Astrocyte of the cerebellum (primary cell): ENCODE results near the gene NUP58.

ENCODE experiments used
- DNase-seq: peaks from one replicate; pipeline ENCODE4 v3.0.0-alpha.2; 2011; ENCODE audit warnings: low read depth
- H3K4me3 ChIP-seq: 2 replicates; pipeline ENCODE4 v1.5.1; 2011; ENCODE audit warnings: mild to moderate bottlenecking, low read depth, low read length, moderate library complexity
- CTCF ChIP-seq: IDR thresholded peaks from 2 replicates; pipeline ENCODE4 v1.5.1; 2012; ENCODE audit warnings: low read length, low read depth, moderate library complexity, mild to moderate bottlenecking; ENCODE audit errors: missing control alignments
- in situ Hi-C: cut with HindIII; loops from 2 replicates; pipeline ENCODE4 v1.10.0; 2017; ENCODE audit warnings: low sequenced_read_pairs

Gene NUP58

DNA sequence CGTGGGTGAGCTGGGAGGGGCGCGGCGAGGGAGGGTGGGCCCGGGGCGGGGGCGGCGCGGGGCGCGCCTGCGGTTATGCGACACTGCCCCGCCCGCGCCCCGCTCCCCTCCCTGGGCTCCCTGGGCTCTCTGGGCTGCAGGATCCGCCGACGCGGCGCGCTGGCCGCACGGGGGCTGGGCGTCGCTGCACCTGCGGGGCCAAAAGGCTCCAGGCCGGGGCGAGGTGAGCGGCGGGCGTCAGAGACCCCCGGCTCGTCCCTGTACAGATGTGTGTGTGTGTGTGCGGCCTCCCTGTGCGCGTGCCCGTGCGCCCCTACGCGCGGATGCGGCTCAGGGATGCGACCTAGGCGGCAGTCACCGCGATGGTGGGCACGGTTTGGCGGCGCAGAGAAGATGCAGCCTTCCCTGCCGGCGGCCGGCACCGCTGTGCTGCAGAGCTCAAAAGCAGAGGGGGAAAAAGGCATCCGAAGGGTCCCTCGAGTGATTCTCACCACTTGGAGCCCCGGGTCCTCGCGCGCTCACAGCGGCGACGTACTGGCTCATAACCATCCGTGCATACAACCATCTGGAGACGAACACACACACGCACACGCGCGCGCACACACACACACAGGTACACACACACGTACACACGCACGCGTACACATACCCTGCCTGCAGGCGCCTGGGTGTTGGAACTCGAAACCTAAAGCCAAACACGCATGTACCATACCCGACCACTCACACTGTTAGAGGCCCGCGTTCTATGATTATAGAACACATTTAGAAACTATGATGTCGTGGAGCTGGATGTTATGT is 71.1 kb downstream of the NUP58 start:
- TF ChIP-seq CTCF = no peak
- in situ Hi-C loops = no loop called here
- peak overlapping the region; percentile 33 for H3K4me3 ChIP-seq
- DNase-seq = no peak

DNA sequence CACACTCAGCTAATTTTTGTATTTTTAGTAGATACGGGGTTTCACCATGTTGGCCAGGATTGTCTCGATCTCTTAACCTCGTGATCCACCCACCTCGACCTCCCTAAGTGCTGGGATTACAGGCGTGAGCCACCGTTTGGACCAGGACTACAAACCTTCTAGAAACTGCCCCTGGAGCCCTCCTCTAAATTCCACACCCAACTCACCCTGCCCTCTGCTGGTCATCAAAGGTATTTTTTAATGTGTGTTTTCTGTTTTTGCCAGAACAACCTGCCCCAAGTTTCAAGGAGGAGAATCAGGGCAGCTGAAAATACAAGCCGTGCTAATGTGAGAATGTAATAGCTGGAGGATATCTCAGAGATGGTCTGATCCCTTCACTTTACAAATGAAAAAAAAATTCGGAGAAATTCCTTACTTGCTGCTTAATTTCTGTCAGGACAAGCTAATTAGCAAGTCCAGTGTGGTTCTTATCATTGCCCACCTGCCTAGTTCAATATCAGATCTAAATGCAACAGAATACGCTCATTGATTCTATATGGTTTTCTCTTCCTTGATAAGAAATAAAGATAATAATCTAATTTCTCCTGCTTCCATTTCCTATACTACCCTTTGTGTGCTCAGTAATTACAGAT is 74.4 kb downstream of the NUP58 start:
- in situ Hi-C loops = no loop called here
- no peak overlapping the region for H3K4me3 ChIP-seq
- peak; percentile 20 for DNase-seq
- peak; percentile 60 for TF ChIP-seq CTCF

DNA sequence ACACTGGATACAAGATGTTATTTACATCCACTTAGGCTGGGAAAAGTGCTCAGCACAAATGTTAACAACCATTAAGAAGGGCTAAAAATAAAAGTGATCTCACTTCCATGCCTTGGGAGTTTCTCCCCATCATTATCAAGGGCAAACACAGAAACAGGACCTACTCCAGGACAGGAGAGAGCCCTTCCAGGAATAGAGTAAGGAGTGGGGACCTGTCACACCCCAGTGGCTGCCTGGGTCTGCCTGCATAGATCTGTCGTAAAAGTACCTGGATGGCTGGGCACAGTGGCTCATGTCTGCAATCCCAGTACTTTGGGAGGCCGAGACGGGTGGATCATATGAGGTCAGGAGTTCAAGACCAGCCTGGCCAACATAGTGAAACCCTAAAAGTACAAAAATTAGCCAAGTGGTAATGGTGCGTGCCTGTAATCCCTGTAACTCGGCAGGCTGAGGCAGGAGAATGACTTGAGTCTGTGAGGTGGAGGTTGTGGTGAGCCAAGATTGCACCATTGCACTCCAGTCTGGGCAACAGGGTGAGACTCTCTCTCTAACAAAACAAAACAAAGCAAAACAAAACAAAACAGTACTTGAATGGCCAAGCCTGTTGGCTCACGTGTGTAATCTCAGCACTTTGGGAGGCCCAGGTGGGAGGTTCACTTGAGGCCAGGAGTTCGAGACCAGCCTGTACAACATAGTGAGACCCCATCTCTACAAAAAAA is 76.0 kb downstream of the NUP58 start:
- in situ Hi-C loops = no loop called here
- H3K4me3 ChIP-seq = no peak overlapping the region
- DNase-seq = no peak
- no peak for TF ChIP-seq CTCF

GRCh38 chr13:25378528-25378927 is 77.1 kb downstream of the NUP58 start:
- no peak for TF ChIP-seq CTCF
- no peak for DNase-seq
- in situ Hi-C loops = no loop called here
- no peak overlapping the region for H3K4me3 ChIP-seq

DNA sequence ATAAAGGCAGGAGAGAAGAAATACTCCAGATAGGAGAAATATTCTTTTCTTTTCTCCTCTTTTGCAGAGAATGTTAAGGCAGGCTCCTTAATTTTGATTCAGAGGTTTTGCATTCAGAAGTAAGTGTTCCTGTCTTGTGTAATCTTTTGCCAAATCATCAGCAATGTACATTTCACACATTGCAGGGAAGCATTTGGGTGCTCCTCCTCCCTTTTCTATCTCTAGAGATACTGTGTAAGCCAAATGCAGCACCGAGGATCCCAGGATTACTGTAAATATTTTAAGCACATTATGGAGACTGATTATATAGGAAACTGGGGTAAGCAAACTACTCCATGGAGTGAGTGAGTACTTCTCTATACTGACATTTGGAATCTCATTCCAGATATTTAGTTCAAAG is 77.6 kb downstream of the NUP58 start:
- in situ Hi-C loops = no loop called here
- H3K4me3 ChIP-seq = no peak overlapping the region
- DNase-seq = no peak
- TF ChIP-seq CTCF = no peak

DNA sequence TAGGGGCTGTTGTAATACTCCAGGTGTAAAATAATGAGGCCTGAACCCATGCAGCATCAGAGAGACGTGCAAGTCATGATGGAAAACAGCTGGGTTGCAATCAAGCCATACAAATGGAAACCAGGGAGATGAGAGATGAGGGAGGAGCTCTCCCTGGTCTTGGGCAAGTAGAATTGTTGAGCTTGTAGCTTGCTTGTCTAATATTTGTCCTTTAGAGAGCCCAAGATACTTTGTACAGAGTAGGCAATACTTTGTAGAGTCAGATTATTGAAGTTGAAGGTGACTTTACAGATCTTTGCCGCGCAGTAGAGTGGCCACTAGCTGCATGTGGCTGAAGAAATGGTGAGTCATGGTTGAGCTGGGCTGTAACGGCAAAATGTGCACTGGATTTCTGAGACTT is 78.7 kb downstream of the NUP58 start:
- H3K4me3 ChIP-seq = no peak overlapping the region
- TF ChIP-seq CTCF = no peak
- DNase-seq = no peak
- in situ Hi-C loops = no loop called here
